ENCODE data around the gene ERBIN.
"Not testable (repeated sequence)": the region's sequence is repeated elsewhere in the genome, so short reads cannot be mapped to it uniquely, and the experiment has no call there.

Gene ERBIN

GRCh38 chr5:65967288-65968066, 41.1 kb downstream of the ERBIN start:
- no peak for DNase-seq

GRCh38 chr5:65969539-65970393, 43.4 kb downstream of the ERBIN start:
- no peak for DNase-seq

GRCh38 chr5:65970481-65971367, 44.3 kb downstream of the ERBIN start:
- DNase-seq: no peak

- DNase-seq: no peak
Observed at GRCh38 chr5:65971643-65972042, 45.3 kb downstream of the ERBIN start.

GRCh38 chr5:65972896-65973295, 46.5 kb downstream of the ERBIN start:
- DNase-seq: not testable (repeated sequence)

- DNase-seq: no peak
Observed at GRCh38 chr5:65978251-65978650, 51.9 kb downstream of the ERBIN start.

GRCh38 chr5:65981548-65981947, 55.2 kb downstream of the ERBIN start:
- DNase-seq: no peak

- no peak for DNase-seq
Observed at GRCh38 chr5:65981969-65982619, 55.7 kb downstream of the ERBIN start.

GRCh38 chr5:65982635-65983034, 56.3 kb downstream of the ERBIN start:
- no peak for DNase-seq

GRCh38 chr5:65984098-65984885, 57.9 kb downstream of the ERBIN start:
- DNase-seq: no peak

GRCh38 chr5:65986050-65986451, 59.7 kb downstream of the ERBIN start:
- no peak for DNase-seq

GRCh38 chr5:65986796-65987195, 60.4 kb downstream of the ERBIN start:
- DNase-seq: no peak

- no peak for DNase-seq
Observed at GRCh38 chr5:65987982-65988381, 61.6 kb downstream of the ERBIN start.

- DNase-seq: no peak
Observed at GRCh38 chr5:65989158-65989557, 62.8 kb downstream of the ERBIN start.

- no peak for DNase-seq
Observed at GRCh38 chr5:65992630-65993029, 66.3 kb downstream of the ERBIN start.

GRCh38 chr5:65994117-65994786, 67.9 kb downstream of the ERBIN start:
- DNase-seq: no peak

- no peak for DNase-seq
Observed at GRCh38 chr5:65999061-65999723, 72.8 kb downstream of the ERBIN start.

- no peak for DNase-seq
Observed at GRCh38 chr5:66001952-66002351, 75.6 kb downstream of the ERBIN start.

GRCh38 chr5:66002415-66002814, 76.0 kb downstream of the ERBIN start:
- no peak for DNase-seq

- no peak for DNase-seq
Observed at GRCh38 chr5:66004216-66004615, 77.8 kb downstream of the ERBIN start.

GRCh38 chr5:66009277-66009676, 82.9 kb downstream of the ERBIN start:
- no peak for DNase-seq

Measured in Kasumi-1 (cell line).